Measurements from ENCODE around the gene PCDHGA8.

DNA sequence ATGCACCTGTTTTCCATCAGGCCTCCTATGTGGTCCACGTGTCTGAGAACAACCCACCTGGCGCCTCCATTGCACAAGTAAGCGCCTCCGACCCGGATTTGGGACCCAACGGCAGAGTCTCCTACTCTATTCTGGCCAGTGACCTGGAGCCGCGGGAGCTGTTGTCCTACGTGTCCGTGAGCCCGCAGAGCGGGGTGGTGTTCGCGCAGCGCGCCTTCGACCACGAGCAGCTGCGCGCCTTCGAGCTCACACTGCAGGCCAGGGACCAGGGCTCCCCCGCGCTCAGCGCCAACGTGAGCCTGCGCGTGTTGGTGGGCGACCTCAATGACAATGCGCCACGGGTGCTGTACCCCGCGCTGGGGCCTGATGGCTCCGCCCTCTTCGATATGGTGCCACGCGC, 40.8 kb upstream of the PCDHGA8 start:
- TF ChIP-seq, protein P1, sequence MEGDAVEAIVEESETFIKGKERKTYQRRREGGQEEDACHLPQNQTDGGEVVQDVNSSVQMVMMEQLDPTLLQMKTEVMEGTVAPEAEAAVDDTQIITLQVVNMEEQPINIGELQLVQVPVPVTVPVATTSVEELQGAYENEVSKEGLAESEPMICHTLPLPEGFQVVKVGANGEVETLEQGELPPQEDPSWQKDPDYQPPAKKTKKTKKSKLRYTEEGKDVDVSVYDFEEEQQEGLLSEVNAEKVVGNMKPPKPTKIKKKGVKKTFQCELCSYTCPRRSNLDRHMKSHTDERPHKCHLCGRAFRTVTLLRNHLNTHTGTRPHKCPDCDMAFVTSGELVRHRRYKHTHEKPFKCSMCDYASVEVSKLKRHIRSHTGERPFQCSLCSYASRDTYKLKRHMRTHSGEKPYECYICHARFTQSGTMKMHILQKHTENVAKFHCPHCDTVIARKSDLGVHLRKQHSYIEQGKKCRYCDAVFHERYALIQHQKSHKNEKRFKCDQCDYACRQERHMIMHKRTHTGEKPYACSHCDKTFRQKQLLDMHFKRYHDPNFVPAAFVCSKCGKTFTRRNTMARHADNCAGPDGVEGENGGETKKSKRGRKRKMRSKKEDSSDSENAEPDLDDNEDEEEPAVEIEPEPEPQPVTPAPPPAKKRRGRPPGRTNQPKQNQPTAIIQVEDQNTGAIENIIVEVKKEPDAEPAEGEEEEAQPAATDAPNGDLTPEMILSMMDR (IDR thresholded peaks at IDR 0.05; ENCODE audit: insufficient read depth, low read length), result no peak
- TF ChIP-seq, protein P2, sequence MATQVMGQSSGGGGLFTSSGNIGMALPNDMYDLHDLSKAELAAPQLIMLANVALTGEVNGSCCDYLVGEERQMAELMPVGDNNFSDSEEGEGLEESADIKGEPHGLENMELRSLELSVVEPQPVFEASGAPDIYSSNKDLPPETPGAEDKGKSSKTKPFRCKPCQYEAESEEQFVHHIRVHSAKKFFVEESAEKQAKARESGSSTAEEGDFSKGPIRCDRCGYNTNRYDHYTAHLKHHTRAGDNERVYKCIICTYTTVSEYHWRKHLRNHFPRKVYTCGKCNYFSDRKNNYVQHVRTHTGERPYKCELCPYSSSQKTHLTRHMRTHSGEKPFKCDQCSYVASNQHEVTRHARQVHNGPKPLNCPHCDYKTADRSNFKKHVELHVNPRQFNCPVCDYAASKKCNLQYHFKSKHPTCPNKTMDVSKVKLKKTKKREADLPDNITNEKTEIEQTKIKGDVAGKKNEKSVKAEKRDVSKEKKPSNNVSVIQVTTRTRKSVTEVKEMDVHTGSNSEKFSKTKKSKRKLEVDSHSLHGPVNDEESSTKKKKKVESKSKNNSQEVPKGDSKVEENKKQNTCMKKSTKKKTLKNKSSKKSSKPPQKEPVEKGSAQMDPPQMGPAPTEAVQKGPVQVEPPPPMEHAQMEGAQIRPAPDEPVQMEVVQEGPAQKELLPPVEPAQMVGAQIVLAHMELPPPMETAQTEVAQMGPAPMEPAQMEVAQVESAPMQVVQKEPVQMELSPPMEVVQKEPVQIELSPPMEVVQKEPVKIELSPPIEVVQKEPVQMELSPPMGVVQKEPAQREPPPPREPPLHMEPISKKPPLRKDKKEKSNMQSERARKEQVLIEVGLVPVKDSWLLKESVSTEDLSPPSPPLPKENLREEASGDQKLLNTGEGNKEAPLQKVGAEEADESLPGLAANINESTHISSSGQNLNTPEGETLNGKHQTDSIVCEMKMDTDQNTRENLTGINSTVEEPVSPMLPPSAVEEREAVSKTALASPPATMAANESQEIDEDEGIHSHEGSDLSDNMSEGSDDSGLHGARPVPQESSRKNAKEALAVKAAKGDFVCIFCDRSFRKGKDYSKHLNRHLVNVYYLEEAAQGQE (IDR thresholded peaks at IDR 0.05; ENCODE audit: insufficient replicate concordance, low read depth), result no peak
- TF ChIP-seq GABPA (IDR thresholded peaks at IDR 0.05; ENCODE audit: low read depth) (no peak), POLR2AphosphoS5 (IDR thresholded peaks at IDR 0.05; ENCODE audit: low read depth) (no peak), SPI1 (IDR thresholded peaks at IDR 0.05; ENCODE audit: borderline replicate concordance, low read depth) (no peak)

All from HL-60 (cell line).